GM19397 (cell line): ENCODE measurements around the gene MNAT1.
A peak's percentile ranks its signal among the peaks of the same experiment; 100 is the strongest.
"Not testable (repeated sequence)": the region's sequence is repeated elsewhere in the genome, so short reads cannot be mapped to it uniquely, and the experiment has no call there.

Source experiments
- ATAC-seq: cut with Tn5 transposase; IDR thresholded peaks from one replicate; pipeline ENCODE4 v1.9.1; 2021; ENCODE audit warnings: mild to moderate bottlenecking, moderate library complexity; ENCODE audit not compliant: unreplicated experiment

The MNAT1 gene

GRCh38 chr14:60800409-60800808, 65.8 kb downstream of the MNAT1 start:
- ATAC-seq, result no peak

- no peak for ATAC-seq
Observed at GRCh38 chr14:60803871-60804270, 69.3 kb downstream of the MNAT1 start.

- ATAC-seq, result no peak
Observed at GRCh38 chr14:60805841-60806430, 71.4 kb downstream of the MNAT1 start.

- ATAC-seq, result no peak
Observed at GRCh38 chr14:60807247-60807646, 72.7 kb downstream of the MNAT1 start.

- ATAC-seq, result no peak
Observed at GRCh38 chr14:60807971-60808370, 73.4 kb downstream of the MNAT1 start.

GRCh38 chr14:60812987-60813386, 78.4 kb downstream of the MNAT1 start:
- ATAC-seq, result no peak

GRCh38 chr14:60815371-60815770, 80.8 kb downstream of the MNAT1 start:
- ATAC-seq, result peak; percentile 91

- ATAC-seq, result no peak
Observed at GRCh38 chr14:60817113-60817512, 82.6 kb downstream of the MNAT1 start.

- no peak for ATAC-seq
Observed at GRCh38 chr14:60819575-60819974, 85.0 kb downstream of the MNAT1 start.

- no peak for ATAC-seq
Observed at GRCh38 chr14:60838601-60839000, 104.0 kb downstream of the MNAT1 start.

- ATAC-seq, result no peak
Observed at GRCh38 chr14:60839057-60839456, 104.5 kb downstream of the MNAT1 start.

- no peak for ATAC-seq
Observed at GRCh38 chr14:60839657-60840056, 105.1 kb downstream of the MNAT1 start.

GRCh38 chr14:60840313-60840712, 105.8 kb downstream of the MNAT1 start:
- no peak for ATAC-seq

GRCh38 chr14:60845523-60845922, 111.0 kb downstream of the MNAT1 start:
- peak; percentile 88 for ATAC-seq

- ATAC-seq, result no peak
Observed at GRCh38 chr14:60848066-60848465, 113.5 kb downstream of the MNAT1 start.

GRCh38 chr14:60851692-60852091, 117.1 kb downstream of the MNAT1 start:
- ATAC-seq, result not testable (repeated sequence)

- ATAC-seq, result no peak
Observed at GRCh38 chr14:60856111-60856510, 121.5 kb downstream of the MNAT1 start.

- ATAC-seq, result no peak
Observed at GRCh38 chr14:60859525-60859924, 125.0 kb downstream of the MNAT1 start.

- ATAC-seq, result no peak
Observed at GRCh38 chr14:60861545-60862140, 127.1 kb downstream of the MNAT1 start.

- no peak for ATAC-seq
Observed at GRCh38 chr14:60862283-60862682, 127.7 kb downstream of the MNAT1 start.

GRCh38 chr14:60863249-60863648, 128.7 kb downstream of the MNAT1 start:
- ATAC-seq, result no peak

GRCh38 chr14:60865378-60866127, 131.0 kb downstream of the MNAT1 start:
- ATAC-seq, result no peak
